SK-N-SH (cell line): ENCODE results near the gene METTL27.

ENCODE experiments used
- EP300 ChIP-seq, 2 experiments: IDR thresholded peaks; 2 replicates each; pipeline versions ENCODE4 v1.4.0 to v1.6.1; 2012; ENCODE audit warnings: borderline replicate concordance in 1 of 2, low read depth in 1 of 2, low read length in 1 of 2
- GABPA ChIP-seq: IDR thresholded peaks from 2 replicates; pipeline ENCODE4 v1.4.0; 2012; ENCODE audit warnings: low read depth, mild to moderate bottlenecking
- POLR2AphosphoS5 ChIP-seq: IDR thresholded peaks from 2 replicates; pipeline ENCODE4 v1.6.1; 2012; ENCODE audit warnings: low read depth, low read length
- RAD21 ChIP-seq: IDR thresholded peaks from 2 replicates; pipeline ENCODE4 v1.6.1; 2012; ENCODE audit warnings: mild to moderate bottlenecking, low read length
- USF2 ChIP-seq: fragments of 150-350 bp; IDR thresholded peaks from 2 replicates; pipeline ENCODE4 v1.6.1; 2017; ENCODE audit warnings: antibody characterized with exemption, low read length, low read depth, borderline replicate concordance
- TF ChIP-seq, protein P1 (sequence below): IDR thresholded peaks from 2 replicates; pipeline ENCODE4 v1.4.0; 2012; ENCODE audit warnings: low read depth, borderline replicate concordance
- TF ChIP-seq, protein P2 (sequence below): fragments of 200-600 bp; sonication (generic); IDR thresholded peaks from 2 replicates; pipeline ENCODE4 v1.6.1; 2017; ENCODE audit warnings: antibody characterized with exemption, mild to moderate bottlenecking, moderate library complexity

DNA sequence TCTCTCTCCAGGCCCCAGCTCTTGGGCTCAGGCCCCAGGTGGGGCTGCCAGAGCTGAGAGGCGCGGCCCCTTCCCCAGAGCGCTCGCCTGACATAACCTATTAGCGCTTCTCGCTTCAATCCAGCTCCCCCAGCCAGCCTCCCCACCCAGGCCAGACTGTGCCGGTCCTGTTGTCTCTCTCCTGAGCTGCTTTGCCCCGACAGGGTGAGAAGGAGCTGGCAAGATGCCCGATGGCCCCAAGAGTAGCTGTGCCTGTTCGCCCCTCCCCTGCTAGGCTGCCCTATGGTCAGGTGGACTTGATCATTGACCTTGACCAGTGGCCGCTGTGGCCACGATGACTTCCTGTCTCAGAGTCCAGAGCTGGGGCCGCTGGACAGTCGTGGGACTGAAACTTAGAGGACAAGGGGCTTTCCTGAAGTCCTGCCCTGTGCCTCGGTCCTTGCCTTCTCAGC, 27.8 kb upstream of the METTL27 start:
- no peak for TF ChIP-seq EP300 (IDR thresholded peaks at IDR 0.05; ENCODE audit: borderline replicate concordance in 1 of 2, low read depth in 1 of 2, low read length in 1 of 2)
- TF ChIP-seq, protein P1, sequence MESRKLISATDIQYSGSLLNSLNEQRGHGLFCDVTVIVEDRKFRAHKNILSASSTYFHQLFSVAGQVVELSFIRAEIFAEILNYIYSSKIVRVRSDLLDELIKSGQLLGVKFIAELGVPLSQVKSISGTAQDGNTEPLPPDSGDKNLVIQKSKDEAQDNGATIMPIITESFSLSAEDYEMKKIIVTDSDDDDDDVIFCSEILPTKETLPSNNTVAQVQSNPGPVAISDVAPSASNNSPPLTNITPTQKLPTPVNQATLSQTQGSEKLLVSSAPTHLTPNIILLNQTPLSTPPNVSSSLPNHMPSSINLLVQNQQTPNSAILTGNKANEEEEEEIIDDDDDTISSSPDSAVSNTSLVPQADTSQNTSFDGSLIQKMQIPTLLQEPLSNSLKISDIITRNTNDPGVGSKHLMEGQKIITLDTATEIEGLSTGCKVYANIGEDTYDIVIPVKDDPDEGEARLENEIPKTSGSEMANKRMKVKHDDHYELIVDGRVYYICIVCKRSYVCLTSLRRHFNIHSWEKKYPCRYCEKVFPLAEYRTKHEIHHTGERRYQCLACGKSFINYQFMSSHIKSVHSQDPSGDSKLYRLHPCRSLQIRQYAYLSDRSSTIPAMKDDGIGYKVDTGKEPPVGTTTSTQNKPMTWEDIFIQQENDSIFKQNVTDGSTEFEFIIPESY: no peak
- no peak for TF ChIP-seq GABPA
- TF ChIP-seq RAD21: no peak
- TF ChIP-seq USF2: no peak
- TF ChIP-seq, protein P2, sequence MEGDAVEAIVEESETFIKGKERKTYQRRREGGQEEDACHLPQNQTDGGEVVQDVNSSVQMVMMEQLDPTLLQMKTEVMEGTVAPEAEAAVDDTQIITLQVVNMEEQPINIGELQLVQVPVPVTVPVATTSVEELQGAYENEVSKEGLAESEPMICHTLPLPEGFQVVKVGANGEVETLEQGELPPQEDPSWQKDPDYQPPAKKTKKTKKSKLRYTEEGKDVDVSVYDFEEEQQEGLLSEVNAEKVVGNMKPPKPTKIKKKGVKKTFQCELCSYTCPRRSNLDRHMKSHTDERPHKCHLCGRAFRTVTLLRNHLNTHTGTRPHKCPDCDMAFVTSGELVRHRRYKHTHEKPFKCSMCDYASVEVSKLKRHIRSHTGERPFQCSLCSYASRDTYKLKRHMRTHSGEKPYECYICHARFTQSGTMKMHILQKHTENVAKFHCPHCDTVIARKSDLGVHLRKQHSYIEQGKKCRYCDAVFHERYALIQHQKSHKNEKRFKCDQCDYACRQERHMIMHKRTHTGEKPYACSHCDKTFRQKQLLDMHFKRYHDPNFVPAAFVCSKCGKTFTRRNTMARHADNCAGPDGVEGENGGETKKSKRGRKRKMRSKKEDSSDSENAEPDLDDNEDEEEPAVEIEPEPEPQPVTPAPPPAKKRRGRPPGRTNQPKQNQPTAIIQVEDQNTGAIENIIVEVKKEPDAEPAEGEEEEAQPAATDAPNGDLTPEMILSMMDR: no peak
- no peak for TF ChIP-seq POLR2AphosphoS5
